BJ (cell line): ENCODE measurements around the gene LAMTOR4. TPM values are rescaled to one million over a fixed set of nuclear protein-coding genes. Genes with fewer than 3 reads are reported as not detected.
A peak's percentile ranks its signal among the peaks of the same experiment; 100 is the strongest.
"Not testable (repeated sequence)": the region's sequence is repeated elsewhere in the genome, so short reads cannot be mapped to it uniquely, and the experiment has no call there.

Experiments used
- CTCF ChIA-PET: fragments of 350-600 bp; formaldehyde crosslinking; extraction: SDS; loops from one replicate; lab custom pipeline; 2021; ENCODE audit warnings: antibody characterized with exemption, inconsistent platforms; lab: Yijun Ruan, JAX
- POLR2A ChIA-PET: fragments of 300-600 bp; sonication (Branson Sonifier 250); formaldehyde crosslinking; extraction: SDS; loops from one replicate; lab custom pipeline; 2021; ENCODE audit warnings: antibody characterized with exemption; lab: Charles Lee
- DNase-seq: peaks from one replicate; pipeline ENCODE4 v3.0.0-alpha.2; 2011; ENCODE audit warnings: low read depth
- H3K27me3 ChIP-seq: 2 replicates; pipeline ENCODE4 v1.6.0; 2011; ENCODE audit warnings: low read length; ENCODE audit not compliant: control insufficient read depth, insufficient read depth
- H3K36me3 ChIP-seq: 2 replicates; pipeline ENCODE4 v1.5.1; 2011; ENCODE audit warnings: low read length; ENCODE audit not compliant: control insufficient read depth, insufficient read depth
- H3K4me3 ChIP-seq: 2 replicates; pipeline ENCODE4 v1.5.1; 2011; ENCODE audit warnings: low read depth, mild to moderate bottlenecking, control low read depth, low read length
- CTCF ChIP-seq: IDR thresholded peaks from 2 replicates; pipeline ENCODE4 v1.5.1; 2011; ENCODE audit warnings: low read depth, mild to moderate bottlenecking, control low read depth, inconsistent platforms, low read length, moderate library complexity; ENCODE audit not compliant: insufficient read depth
- polyA plus RNA-seq: library from polyadenylated mRNA; depleted of rRNA; stranded (reverse); fragments of >200 nt; gene quantifications from 2 replicates; pipeline ENCODE4 v1.2.3, GENCODE V29; 2011

Gene LAMTOR4
- polyA plus RNA-seq, 1 experiment = 193 TPM

- H3K4me3 ChIP-seq = peak overlapping the region; percentile 49
- POLR2A ChIA-PET = interaction anchor here (0.6 to 1.4 kb wide), 2 partner anchors 8 to 66 kb away, joined by 7 to 15 read pairs; partner anchors contain the start of gene GAL3ST4
- DNase-seq = no peak
- TF ChIP-seq CTCF = no peak
- CTCF ChIA-PET = interaction anchor here (1.1 to 1.4 kb wide), 2 partner anchors 16 to 43 kb away, joined by 3 read pairs; no protein-coding TSS in a partner anchor
- no peaks in the 10 kb centered on the region for H3K36me3 ChIP-seq
- no peaks in the 10 kb centered on the region for H3K27me3 ChIP-seq
Observed at GRCh38 chr7:100176096-100177044, 27.7 kb downstream of the LAMTOR4 start.

- TF ChIP-seq CTCF = no peak
- POLR2A ChIA-PET = interaction anchor here (0.5 to 1.4 kb wide), 3 partner anchors 9 to 89 kb away, joined by 3 to 15 read pairs (median 7); partner anchors contain the start of genes COPS6 and GAL3ST4
- Histone ChIP-seq H3K4me3 (peak within 1 kb of the TSS; percentile 49), H3K27me3 (no peaks in the 10 kb centered on the region), H3K36me3 (no peaks in the 10 kb centered on the region)
- DNase-seq = peak; percentile 75
- CTCF ChIA-PET = interaction anchor here (0.8 to 1.4 kb wide), 4 partner anchors 9 to 44 kb away, joined by 3 to 5 read pairs (median 4); partner anchors contain the start of gene GAL3ST4
Observed at GRCh38 chr7:100177045-100178001, 28.6 kb downstream of the LAMTOR4 start, which contains the start of the genes GPC2 and STAG3. TSS of gene GPC2 (minus strand) at chr7:100177381. CDS start at chr7:100177199, 182 bp downstream. TSS of gene STAG3 (plus strand) at chr7:100177918. CDS start at chr7:100180557, 2,639 bp downstream.

GRCh38 chr7:100180084-100180483 lies 31.4 kb downstream of the LAMTOR4 start:
- H3K36me3 ChIP-seq, H3K27me3 ChIP-seq, H3K4me3 ChIP-seq, DNase-seq, POLR2A ChIA-PET: not testable (repeated sequence)
- CTCF ChIA-PET = interaction anchor here (0.6 to 1.6 kb wide), 4 partner anchors 10 to 47 kb away, joined by 3 to 6 read pairs (median 4); no protein-coding TSS in a partner anchor

- H3K36me3 ChIP-seq, CTCF ChIA-PET, POLR2A ChIA-PET, H3K4me3 ChIP-seq, H3K27me3 ChIP-seq, DNase-seq: not testable (repeated sequence)
Observed at GRCh38 chr7:100182616-100183015, 33.9 kb downstream of the LAMTOR4 start.

- DNase-seq, H3K27me3 ChIP-seq, H3K4me3 ChIP-seq, H3K36me3 ChIP-seq, POLR2A ChIA-PET: not testable (repeated sequence)
- CTCF ChIA-PET = interaction anchor here (0.6 kb wide), 1 partner anchor 189 kb away, joined by 3 read pairs; no protein-coding TSS in a partner anchor
Observed at GRCh38 chr7:100183090-100183489, 34.4 kb downstream of the LAMTOR4 start.

GRCh38 chr7:100185726-100186125 lies 37.0 kb downstream of the LAMTOR4 start:
- CTCF ChIA-PET = interaction anchor here (0.9 to 1.5 kb wide), 3 partner anchors 23 to 53 kb away, joined by 3 to 4 read pairs (median 3); no protein-coding TSS in a partner anchor
- POLR2A ChIA-PET = no interaction called here

More at GRCh38 chr7:100185726-100186125, 37.0 kb downstream of the LAMTOR4 start:
- H3K4me3 ChIP-seq = no peak overlapping the region
- no peaks in the 10 kb centered on the region for H3K36me3 ChIP-seq
- H3K27me3 ChIP-seq = no peaks in the 10 kb centered on the region
- no peak for TF ChIP-seq CTCF
- no peak for DNase-seq
